ENCODE data around the gene TNS1.
"Not testable (repeated sequence)": the region's sequence is repeated elsewhere in the genome, so short reads cannot be mapped to it uniquely, and the experiment has no call there.

Gene TNS1

DNA sequence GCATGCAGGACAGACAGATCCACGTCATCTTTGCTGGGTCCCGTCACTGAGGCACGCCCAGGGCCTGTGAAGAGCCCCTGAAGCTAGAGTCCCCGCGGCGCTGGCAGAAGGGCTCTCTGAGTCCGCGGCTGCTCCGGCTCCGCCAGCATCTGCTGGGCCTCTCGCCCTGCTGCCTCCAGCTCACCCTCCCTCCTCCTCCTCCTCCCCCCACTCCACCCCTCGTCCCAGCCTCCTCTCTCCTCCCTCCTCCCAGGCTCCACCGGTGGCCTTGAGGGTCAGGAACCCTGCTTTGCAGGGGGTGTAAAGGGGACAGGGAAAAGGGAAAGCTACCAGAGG lies at the start of gene TNS1:
TNS1 (minus strand) TSS at position 151 of the 336 bp plus-strand sequence; CDS start at position 28, 123 bp downstream.
- no peak for FAIRE-seq

DNA sequence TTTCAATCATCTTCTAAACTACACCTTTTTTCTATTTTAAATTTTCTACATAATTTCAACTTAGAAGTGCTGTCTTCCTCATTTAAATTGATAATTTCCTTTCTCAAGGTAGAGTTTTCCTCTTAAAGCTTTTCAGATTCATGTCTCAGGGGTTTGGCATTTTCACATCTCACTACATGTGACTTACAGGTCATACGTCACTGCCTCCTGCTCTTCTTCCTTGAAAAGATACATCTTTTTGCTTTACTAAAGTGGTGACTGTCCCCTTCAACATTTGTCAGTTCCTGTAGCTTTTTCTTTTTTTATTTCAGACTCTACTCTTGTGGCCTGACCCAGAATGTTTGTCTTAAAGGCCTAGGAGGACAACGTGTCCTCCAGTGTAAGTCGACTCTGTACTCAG lies 49.1 kb upstream of the TNS1 start:
- no peak for FAIRE-seq

DNA sequence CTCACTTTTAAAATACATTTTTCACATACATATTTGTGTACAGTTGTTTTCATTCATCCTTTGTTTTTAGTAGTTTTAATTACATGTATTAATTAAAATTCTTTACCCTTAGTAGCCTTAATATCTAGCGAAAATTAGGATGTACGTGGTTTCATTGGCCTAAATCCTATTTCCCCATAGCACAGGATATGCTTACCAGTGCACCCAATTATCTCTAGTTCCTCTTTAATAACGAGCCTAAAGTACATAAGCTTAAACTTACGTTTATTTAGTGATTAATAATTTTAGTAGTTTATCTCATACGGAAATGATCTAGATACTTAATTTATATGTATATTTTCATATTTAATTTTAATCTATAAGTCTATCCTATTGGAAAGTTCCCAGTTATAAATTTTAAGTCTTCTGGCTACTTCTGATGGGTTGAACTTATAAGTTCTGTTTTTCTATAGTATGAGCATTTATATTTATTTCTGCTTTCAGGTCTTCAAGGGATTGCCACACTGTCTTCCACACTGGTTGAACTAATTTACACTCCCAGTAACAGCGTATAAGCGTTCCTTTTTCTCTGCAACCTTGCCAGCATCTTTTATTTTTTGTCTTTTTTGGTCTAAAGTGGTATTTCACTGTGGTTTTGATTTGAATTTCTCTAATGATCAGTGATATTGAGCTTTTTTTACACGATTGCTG lies 44.9 kb upstream of the TNS1 start:
- FAIRE-seq, result peak; percentile 29

DNA sequence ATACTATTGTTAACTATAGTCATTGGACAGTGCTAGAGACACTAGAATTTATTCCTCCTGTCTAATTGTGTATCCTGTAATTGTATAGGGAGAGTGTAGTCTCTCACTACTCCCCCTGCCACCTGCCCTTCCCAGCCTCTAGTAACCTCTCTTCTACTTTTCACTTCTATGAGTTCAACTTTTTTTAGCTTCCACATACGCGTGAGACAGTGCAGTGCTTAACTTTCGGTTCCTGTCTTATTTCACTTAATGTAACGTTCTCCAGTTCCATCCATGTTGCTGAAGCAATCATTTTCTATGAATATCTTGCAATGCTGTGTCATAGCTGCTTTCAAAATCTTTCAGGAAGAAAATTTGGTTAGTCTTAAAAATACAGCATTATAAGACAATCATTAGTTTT lies 43.4 kb upstream of the TNS1 start:
- FAIRE-seq, result no peak

DNA sequence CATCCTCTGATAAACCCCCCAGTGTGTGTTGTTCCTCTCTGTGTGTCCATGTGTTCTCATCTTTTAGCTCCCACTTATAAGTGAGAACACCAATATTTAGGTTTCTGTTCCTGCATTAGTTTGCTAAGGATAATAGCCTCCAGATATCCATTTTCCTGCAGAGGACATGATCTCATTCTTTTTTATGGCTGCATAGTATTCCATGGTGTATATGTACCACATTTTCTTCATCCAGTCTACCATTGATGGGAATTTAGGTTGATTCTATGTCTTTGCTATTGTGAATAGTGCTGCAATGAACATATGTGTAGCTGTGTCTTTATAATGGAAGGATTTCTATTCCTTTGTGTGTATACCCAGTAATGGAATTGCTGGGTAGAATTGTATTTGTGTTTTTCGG lies 41.8 kb upstream of the TNS1 start:
- FAIRE-seq, result not testable (repeated sequence)

DNA sequence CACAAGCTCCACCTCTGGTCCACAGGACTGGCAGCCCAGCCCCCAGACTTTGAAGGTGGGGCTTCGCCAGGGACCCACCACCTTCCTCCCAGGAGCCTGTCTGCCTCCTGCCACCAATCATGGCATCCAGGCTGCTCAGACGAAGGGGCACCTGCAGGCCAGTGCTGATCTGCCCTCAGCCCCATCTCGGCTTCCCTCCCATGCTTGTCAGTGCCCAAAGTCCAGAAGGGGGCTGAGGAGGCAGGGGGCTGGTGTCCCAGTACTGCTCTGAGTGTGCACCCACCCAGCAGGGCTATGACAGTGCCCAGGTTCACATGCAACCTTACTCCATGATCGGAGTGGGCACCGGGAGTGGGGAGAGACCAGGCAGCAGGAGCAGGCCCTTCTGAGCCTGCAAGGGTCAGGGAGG lies 40.9 kb upstream of the TNS1 start:
- FAIRE-seq, result no peak

DNA sequence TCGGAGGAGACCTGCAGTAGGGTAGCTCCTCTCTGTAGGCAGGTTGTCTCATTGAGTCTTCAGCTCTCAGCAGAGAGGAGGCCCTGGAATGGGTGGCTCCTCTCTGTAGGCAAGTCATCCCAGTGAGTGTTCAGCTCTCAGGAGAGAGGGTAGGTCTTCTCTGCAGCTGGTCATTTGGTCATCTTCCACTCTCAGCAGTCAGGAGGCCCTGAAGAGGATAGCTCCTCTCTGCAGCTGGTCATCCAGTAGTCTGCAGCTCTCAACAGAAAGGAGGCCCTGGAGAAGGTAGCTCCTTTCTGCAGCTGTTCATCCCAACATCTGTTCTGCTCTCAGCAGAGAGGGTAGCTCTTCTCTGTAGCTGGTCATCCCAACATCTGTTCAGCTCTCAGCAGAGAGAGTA lies 40.3 kb upstream of the TNS1 start:
- FAIRE-seq, result no peak

DNA sequence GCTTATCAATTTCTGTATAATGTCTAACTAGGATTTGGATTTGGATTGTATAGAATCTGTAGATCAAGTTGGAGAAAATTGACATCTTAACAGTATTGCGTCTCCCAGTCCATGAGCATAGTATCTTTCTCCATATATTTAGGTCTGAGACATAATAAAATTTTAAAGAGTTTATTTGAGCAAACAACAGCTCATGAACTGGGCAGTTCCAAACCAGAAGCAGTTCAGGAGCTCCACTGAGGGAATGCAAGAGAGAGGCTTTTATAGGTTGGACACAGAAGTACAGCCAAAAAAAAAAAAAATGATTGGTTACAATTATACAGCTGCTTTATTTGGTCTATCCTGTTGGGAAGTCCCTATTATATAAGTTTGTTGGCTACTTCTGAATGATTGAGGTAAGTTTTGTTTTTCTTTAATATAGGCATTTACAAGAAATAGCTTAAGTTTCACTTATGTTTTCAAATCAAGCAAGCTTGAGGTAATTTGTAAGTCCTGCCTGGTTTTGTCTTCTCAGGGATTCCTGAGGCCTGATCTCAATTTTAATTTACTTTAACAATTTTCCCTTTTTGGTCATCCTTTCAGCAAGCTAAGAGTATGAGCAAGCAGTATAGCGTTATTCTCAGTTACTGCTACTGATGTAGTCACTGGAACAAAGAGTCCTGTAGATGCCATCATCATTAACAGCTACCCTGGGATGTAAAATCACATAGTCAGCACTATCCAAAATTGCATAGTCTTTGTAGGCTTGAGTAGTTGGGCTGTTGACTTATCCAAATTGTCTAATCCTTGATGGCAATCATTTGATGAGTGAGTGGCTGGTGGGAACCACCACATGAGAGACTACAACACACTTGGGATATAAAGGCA lies 38.7 kb upstream of the TNS1 start:
- no peak for FAIRE-seq

DNA sequence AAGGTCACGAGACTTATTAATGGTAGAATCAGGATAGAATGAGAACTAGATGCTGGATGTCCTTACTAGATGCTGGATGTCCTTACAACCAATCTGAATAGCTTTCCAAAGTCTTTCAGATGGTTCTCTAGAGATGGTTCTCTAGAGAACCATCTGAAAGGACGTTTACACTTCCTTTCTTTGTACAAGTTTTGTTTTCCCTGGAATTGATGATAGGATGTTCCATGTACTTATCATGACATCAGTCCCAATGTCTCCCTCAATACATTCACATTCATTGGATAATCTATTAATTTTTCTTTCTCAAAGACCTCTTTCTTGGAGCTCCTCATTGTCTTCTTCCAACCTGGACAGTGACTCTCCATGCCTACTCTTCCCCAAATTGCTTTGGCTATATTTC lies 38.1 kb upstream of the TNS1 start:
- no peak for FAIRE-seq

DNA sequence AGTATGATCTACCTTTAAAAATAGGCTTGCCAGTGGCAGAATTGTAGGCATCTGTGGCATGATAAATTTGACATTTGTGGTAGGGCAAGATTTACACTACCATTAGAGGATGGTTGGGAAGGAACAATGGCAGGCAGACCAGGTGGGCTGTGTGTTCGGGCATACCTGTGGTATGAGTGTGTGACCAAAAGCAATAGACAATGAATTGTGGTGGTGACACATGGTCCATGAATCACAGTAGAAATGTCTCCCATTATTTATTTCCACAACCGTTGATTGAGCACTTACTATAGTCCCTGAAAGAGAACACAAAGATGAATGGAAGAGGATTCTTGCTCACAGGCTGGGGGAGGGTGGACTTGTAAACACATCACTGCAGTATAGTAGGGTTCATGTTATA lies 36.4 kb upstream of the TNS1 start:
- no peak for FAIRE-seq

DNA sequence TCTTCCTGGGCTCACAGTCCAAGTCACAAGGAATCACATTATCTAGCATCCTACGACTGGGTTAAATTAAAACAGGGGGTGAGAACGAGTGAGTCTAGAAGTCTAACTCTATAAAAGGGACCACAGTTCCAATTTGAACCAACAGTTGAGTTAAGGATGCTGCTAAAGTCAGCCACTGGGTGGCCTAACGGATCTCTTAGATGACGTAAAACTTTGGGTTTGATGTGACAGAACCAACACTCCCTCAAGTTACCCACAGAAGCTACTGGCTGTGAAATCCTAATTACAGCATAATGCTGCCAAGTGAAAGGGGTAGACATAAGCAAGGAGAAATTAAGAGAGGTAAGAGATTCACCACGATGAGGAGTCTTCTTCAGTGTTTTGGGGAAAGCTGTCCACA lies 33.6 kb upstream of the TNS1 start:
- FAIRE-seq, result no peak

DNA sequence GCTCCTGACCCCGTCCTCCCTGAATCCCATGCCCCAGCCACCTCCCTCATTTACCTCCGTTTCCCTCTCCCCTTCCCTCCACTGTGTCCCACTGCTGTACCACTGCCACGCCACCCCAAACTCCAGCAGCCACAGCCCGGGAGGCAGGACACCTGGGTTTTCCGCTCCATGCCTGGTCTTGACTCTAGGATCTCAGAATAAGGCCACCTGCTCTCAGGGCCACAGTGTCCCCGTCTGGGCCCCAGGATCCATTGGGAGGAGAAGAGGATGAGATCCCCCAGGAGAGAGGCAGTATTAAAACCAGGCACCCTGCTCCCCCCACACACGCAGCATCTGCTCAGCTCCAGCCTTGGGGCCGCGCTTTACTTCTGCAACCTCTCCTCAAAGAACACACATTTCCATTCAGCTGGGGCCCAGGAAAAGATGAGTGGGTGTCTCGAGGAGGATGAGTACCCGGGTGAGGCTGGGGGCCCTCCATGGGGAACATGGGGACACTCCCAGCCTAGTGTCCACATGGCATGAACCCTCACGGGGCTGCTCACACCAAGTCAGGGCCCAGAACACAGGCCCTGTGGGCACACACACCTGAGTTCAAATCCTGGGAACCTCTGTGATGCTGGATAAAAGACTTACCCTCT lies 32.8 kb upstream of the TNS1 start:
- FAIRE-seq, result no peak

DNA sequence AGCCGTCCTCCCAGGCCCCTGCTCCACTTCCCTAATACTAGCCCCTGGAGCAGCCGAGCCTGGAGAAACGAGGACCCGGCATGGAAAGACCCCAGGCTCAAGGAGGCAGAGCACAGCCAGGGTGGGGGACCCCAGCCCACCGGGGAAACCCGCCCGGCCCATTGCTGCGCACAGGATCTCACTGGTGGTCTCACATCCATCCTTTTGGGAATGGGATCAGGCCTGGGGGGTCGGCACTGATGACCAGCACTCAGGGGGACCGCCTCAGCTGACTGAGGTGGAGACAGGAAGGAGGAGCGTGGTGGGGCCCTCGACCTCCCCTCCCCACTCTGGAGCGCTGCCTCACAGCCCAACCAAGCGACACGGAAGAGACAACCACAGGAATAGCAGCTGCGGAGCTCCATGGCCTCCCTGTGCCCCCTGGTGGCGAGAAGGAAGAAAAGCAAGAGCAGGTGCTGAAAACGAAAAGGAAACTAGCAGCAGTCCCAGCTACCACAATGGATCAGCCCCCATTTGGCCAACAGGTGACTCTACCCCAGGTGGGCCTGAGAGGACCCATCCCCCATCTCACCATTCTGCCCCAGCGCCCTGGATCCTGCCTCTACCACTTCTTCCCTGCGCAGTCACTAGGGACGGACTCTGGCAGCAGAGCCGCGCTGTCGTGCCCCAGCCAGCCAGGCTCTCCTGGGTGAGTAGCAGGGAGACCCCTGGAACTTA lies 31.9 kb upstream of the TNS1 start:
- FAIRE-seq, result peak; percentile 54

DNA sequence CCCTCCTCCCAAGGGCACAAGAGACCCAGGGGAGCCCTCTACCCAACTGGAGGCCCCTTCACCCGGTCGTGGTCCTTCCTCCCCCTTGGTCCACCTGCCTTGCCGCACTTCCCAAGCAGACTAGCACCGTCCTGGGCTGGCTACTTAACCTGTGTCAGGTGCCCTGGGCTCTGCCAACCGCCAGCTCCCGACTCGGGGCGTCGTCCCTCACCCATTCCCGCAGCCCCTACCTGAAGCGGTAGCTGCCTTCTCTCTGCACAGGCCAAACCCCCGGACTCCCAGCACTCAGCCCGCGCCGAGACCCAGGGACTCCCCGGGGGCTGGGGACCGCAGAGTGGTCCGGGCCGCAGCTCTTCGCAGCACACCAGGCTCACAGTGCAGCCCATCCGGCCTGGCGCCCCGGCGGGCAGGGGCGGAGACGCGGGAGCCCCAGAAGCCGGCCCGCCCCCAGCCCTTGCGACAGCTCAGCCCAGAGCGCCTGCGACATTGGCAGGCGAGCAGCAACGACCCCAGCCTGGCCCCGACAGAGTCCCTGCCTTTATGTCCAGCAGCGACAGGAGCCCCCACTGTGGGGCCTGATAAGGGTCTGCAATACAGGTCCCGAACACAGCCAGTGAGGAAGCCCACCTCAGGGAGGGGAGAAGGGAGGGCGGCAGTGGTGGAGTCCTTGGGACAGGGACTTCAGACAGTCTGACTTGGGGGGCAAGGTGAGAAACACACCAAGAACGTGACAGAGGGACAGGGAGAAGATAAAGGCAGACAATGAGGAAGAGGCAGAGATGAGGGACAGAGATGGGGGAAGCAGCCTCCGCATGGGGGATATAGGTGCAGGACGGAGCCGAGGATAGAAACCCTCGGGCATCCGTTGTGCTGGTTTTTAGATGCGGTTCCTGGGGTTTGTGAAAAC lies 31.0 kb upstream of the TNS1 start:
- FAIRE-seq, result no peak

DNA sequence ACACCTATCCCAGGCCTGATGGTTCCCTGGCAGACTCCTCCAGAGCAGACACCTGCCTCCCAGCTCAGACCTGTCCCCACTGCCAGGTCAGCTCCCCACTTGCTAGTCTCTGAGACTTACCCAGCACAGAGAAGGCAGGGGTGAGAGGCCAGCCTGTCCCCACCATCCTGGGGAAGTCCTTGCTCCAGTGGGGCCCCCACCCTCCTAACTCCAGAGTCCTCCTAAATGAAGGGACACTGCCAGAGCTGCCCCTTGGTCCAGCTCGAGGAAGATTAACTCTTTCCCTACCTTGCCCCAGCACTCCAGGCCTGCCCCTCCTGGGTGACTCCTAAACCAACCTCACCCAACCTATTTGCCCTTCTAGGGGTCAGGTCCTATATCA lies 30.4 kb upstream of the TNS1 start:
- no peak for FAIRE-seq

DNA sequence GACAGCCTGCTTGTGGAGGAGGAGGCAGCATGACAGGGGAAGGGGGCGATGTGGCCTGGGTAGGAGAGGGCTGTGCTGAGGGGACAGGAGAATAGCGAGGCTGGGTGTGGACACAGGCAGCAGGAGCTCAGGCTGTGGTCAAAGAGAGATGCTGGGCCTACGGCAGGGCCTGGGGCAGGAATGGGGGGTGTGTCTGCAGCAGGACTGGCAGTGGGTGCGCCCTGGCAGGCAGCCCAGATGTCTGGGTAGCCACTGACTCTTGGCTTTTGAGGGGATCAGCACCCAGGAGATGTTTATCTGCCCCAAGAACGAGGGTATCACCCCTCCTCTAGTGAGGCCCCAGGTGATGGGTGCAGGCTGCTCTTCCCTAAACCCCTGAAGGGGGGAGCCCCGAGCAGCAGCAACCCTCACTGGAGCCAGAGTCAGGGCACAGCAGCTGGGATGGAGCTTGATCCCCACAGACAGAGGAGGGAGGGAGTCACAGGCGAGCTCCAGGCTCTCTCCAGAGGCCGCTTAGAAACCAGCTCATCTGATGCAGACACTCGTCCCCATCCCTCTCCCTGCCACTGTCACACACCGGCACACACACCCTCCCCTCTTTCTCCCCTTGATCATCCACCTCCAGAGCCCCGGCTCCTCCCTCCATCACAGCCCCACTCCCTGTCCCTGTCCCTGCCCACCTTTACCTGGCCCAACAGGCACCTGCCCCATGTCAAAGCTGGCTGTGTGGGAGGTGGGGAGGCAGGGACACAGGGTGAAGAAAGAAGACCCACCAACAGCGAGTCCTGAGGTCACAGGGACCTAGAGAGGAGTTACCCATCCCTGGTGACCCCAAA lies 29.8 kb upstream of the TNS1 start:
- no peak for FAIRE-seq

DNA sequence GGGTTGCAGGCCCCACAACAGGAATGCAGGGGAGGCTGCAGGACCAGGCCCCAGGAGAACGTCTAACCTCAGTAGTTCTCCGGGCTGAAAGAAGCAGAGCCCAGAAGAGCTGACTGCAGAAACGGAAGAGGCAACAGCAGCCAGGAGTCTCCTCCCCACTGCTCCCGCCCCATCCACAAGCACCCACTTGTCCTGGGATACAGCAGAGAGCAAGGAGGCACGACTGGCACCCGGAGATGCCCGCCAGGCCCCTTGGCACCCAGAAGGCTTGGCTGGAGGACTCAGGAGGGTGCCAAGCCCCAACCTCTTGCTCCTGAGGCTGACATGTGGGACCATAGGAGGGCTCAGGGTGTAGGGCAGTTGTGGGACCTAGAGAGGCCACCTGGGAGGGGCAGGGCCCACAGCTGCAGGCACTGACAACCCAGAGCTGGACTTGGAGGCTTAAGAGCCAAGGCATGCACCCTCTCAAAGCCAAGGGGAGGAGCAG lies 29.0 kb upstream of the TNS1 start:
- no peak for FAIRE-seq

DNA sequence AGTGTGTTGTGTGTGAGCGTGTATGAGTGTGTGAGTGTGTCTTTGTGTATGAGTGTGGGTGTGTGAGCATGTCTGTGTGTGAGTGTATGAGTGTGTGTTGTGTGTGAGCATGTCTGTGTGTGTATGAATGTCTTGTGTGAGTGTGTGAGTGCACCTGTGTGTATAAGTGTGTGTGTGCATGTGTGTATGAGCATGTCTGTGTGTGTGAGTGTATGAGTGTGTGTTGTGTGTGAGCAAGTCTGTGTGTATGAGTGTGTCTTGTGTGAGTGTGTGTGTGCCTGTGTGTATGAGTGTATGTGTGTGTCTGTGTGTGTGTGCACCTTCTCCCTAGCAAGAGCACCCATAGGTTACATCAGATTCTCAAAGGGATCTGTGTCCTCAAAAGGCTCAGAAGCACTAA lies 28.5 kb upstream of the TNS1 start:
- no peak for FAIRE-seq

DNA sequence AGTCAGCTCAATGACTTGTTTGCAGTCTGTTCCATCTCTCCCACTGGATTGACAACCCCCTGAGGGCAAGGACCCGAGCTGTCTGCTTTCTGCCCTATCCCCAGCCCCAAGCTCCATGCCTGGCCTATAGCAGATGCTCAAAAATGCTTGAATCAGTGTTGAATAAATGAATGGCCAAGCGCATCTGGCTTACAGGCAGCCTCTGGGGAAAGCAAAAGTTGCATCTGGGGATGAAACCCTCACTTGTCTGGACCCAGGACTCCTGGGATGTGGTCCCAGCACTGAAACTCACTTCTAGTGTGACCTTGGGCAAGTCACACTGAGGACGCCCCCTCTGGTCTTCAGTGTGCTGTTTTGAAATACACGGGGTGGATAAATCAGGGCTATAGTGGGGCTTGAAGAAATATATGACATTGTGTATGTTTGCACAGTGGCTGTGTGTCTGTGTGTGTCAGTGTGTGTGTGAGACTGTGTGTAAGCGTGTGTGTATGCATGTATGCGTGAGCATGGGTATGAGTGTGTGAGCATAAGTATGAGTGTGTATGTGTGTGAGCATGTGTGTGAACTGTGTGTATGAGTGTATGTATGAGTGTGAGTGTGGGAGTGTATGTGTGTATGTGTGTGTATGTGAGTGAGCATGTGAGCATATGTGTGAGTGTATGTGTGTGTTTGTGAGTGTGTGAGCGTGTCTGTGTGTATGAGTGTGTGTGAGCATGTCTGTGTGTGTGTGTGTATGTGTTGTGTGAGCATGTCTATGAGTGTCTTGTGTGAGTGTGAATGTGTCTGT lies 27.8 kb upstream of the TNS1 start:
- no peak for FAIRE-seq
